Activated naive CD8-positive, alpha-beta T cell treated with anti-CD3 and anti-CD28 coated beads, Interleukin-2, amount 10 ng/mL, durations not matched to agents 7 days and 5 days (primary cell): Measurements from ENCODE around the gene RAP1GAP2. TPM values are rescaled to one million over a fixed set of nuclear protein-coding genes. Genes with fewer than 3 reads are reported as not detected.
A peak's percentile ranks its signal among the peaks of the same experiment; 100 is the strongest.

Experiments used
- ATAC-seq: fragments of 150-1000 bp; cut with Tn5 transposase; one replicate; pipeline ENCODE4 v1.10.0; 2021; ENCODE audit warnings: low read depth, moderate library complexity
- POLR2A ChIA-PET: fragments of 350-600 bp; sonication (Branson Sonifier 250); formaldehyde crosslinking; loops from one replicate; lab custom pipeline; 2021; ENCODE audit warnings: antibody characterized with exemption; lab: Charles Lee
- DNase-seq: peaks from one replicate; pipeline ENCODE4 v3.0.0; 2021
- H3K27ac Mint-ChIP-seq: one replicate; pipeline ENCODE4 v1.8.0; 2022; ENCODE audit warnings: mild to moderate bottlenecking, mixed read lengths
- H3K27me3 Mint-ChIP-seq: one replicate; pipeline ENCODE4 v1.8.0; 2022; ENCODE audit warnings: mild to moderate bottlenecking, moderate library complexity, mixed read lengths
- H3K36me3 Mint-ChIP-seq: one replicate; pipeline ENCODE4 v1.8.0; 2021; ENCODE audit warnings: mild to moderate bottlenecking, mixed read lengths
- H3K4me1 Mint-ChIP-seq: one replicate; pipeline ENCODE4 v1.8.0; 2021; ENCODE audit warnings: mixed read lengths
- H3K4me3 Mint-ChIP-seq: one replicate; pipeline ENCODE4 v1.8.0; 2022; ENCODE audit warnings: mild to moderate bottlenecking, moderate library complexity, mixed read lengths
- H3K9me3 Mint-ChIP-seq: one replicate; pipeline ENCODE4 v1.8.0; 2021; ENCODE audit warnings: mixed read lengths
- total RNA-seq, 2 experiments: library from RNA; stranded (reverse); gene quantifications; one replicate each; pipeline ENCODE4 v1.2.3, GENCODE V29; 2021

Gene RAP1GAP2
- total RNA-seq, 2 experiments from 2014 or later = 4.0 to 4.8 TPM

DNA sequence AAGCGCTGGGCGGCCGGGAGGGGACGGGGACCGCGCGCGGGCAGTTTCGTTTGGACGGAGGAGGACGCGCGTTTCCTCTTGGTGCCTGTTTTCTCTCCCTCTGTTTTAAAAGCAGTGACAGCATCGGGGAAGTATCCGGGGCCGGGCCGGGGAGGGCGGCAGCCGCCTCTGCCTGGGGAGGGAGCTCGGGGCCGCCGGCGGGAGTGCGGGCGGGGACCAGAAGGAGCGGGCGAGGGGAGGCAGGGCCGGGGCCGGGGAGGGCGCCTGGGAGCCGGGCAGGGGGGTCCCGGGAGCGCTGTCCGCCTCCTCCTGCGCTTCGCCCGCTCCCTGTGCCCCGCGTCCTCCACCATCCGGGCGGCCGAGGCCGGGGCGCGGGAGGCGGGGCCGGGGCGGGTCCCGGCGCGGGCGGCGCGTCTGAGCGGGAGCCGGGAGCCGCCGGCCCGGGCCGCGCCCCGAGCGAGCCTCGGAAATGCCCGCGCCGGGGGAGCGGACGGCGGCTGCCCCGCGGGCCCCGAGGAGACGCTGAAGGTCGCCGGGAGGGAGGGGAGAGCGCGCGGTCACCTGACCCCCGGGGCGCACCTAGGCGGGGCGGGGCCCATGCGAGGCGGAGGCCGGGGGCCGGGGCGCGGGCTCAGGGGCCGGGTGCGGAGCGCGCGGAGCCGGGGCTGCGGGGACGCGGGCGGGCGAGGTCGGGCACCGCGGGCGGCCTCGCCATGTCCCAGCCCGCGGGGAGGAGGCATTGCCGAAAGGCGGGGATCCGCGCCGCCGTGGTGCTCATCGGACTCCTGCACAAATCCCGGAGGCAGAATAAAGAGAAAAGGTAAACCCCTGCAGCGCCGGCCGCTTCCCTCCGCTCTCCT is 57.3 kb downstream of the RAP1GAP2 start:
- Mint-ChIP-seq H3K27ac (no peak overlapping the region), H3K9me3 (no peaks in the 10 kb centered on the region), H3K4me3 (peak overlapping the region; percentile 66), H3K27me3 (peaks cover 62% of the 10 kb centered on the region), H3K36me3 (no peaks in the 10 kb centered on the region), H3K4me1 (peaks cover 11% of the 10 kb centered on the region)
- DNase-seq (peak; percentile 55), ATAC-seq (peak; percentile 49)
- POLR2A ChIA-PET = no interaction called here

DNA sequence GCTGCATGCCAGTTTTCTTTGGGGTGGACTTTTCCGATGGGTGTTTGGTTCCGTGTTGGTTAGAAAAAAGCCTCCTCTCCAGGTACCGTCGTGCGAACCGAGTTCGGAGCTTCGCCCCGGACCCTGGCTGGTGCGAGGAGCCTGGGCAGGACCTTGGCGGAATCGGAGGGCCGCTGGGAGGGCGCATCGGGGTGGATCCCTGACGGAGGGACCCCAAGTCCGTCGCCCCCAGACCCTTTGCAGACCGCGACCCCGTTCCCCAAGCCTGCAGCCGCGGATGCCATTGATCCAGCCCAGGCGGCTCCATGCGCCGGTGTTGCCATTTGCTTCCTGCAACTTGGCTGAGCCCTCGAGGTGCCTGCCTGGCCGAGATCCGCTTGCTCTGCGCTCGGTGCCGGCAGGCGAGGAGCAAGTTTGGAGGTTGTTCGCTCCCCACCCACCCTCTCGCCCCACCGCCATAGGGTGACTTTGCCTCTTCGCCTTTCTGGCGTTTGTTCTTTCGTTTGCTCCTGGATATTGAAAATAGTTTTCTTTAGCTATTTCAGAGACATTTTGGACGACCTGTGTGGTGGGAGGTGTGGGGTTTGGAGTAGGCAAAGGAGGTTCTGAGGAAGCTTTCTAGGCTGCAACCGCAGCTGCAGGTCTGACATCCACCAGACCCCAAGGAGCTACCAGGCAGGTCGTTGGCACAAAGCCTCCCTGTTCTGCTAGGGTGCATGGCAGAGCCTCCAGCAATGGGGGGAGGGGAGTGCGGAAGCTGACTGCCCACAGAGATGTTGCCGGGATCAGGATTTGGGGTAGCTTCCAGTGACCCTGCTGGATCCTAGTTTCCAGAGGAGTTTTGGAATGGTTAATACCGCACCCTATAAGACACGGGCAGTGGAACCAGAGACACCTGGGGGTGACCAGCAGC is 58.2 kb downstream of the RAP1GAP2 start:
- Mint-ChIP-seq H3K4me1 (peaks cover 7% of the 10 kb centered on the region), H3K36me3 (no peaks in the 10 kb centered on the region), H3K4me3 (peak overlapping the region; percentile 66), H3K9me3 (no peaks in the 10 kb centered on the region), H3K27me3 (peaks cover 58% of the 10 kb centered on the region), H3K27ac (no peak overlapping the region)
- ATAC-seq = no peak
- DNase-seq = no peak
- POLR2A ChIA-PET = no interaction called here

DNA sequence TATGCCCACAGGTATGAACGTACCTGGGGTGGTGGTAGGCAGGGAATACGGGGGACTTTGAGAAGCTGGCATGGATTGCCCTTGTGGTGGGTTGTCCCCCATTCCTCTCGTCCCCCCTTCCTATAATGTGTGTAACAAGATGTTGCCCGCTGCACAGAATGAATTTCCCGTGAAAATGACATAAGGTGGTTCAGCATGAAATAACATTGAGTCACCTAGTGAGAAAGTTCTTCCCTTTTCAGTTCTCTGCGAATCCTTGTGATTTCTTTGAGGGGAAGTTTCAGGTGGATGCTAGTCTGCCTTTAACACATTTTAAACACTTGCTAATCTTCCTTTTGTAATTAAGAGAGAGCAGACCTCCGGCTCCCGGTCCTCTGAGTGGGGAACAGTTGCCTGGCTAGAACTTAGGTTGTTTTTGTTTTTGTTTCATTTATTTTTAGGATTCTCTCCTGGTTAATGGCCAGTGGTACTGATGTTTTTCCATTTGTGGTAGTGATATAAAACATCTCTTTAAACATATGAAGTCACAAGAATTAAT is 58.9 kb downstream of the RAP1GAP2 start:
- H3K4me1 Mint-ChIP-seq = peaks cover 7% of the 10 kb centered on the region
- no peaks in the 10 kb centered on the region for H3K36me3 Mint-ChIP-seq
- POLR2A ChIA-PET = no interaction called here

DNA sequence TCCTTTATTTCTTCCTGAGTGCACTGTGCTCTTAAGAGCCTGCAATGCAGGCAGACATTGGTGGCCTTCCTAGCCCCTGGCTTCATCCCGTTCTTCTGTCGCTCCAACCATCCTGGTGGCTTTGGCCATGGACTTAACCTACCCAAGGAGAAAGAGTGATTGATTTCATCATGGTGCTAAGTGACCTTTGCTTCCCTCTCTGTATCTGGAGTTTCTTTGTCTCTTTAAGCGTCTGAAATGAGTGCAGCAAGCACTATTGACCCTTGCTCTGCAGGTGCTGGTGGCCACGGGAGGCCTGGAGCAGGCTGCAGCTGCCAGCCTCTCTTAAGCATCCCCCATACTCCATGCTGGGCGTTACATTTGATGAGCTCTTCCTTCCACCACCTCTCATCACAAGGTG is 60.5 kb downstream of the RAP1GAP2 start:
- POLR2A ChIA-PET = no interaction called here
- Mint-ChIP-seq H3K4me3 (no peak overlapping the region), H3K36me3 (no peaks in the 10 kb centered on the region)

More for the DNA sequence above, 58.9 kb downstream of the RAP1GAP2 start:
- H3K9me3 Mint-ChIP-seq = no peaks in the 10 kb centered on the region
- no peak overlapping the region for H3K27ac Mint-ChIP-seq
- no peak for DNase-seq
- no peak overlapping the region for H3K4me3 Mint-ChIP-seq
- peaks cover 58% of the 10 kb centered on the region for H3K27me3 Mint-ChIP-seq
- ATAC-seq = no peak

DNA sequence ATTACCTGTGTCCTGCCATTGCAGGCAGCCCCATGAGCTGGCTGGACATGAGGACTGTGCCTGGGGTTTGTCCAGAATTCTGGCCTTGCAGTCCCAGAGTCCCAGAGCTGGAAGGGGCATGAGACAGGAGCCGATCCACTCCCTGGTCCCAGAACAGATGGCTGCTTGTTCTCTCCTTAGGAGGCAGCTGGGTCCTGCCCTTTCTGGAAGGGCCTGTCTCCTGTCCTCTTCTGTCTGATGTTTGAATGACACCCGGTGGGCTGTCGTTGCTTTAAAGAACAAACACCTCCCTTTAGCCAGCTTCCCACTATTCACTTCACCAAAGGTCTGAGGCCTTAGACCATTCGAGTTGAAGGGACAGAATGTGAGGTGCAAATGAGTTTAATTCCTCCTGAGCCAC is 63.8 kb downstream of the RAP1GAP2 start:
- DNase-seq = no peak
- Mint-ChIP-seq H3K36me3 (no peaks in the 10 kb centered on the region), H3K9me3 (no peaks in the 10 kb centered on the region), H3K4me1 (peaks cover 3% of the 10 kb centered on the region), H3K27me3 (peaks cover 28% of the 10 kb centered on the region), H3K4me3 (no peak overlapping the region), H3K27ac (no peak overlapping the region)
- POLR2A ChIA-PET = no interaction called here
- no peak for ATAC-seq

More for the DNA sequence above, 60.5 kb downstream of the RAP1GAP2 start:
- Mint-ChIP-seq H3K27ac (no peak overlapping the region), H3K4me1 (peaks cover 7% of the 10 kb centered on the region), H3K27me3 (peaks cover 46% of the 10 kb centered on the region), H3K9me3 (no peaks in the 10 kb centered on the region)
- DNase-seq = no peak
- no peak for ATAC-seq

DNA sequence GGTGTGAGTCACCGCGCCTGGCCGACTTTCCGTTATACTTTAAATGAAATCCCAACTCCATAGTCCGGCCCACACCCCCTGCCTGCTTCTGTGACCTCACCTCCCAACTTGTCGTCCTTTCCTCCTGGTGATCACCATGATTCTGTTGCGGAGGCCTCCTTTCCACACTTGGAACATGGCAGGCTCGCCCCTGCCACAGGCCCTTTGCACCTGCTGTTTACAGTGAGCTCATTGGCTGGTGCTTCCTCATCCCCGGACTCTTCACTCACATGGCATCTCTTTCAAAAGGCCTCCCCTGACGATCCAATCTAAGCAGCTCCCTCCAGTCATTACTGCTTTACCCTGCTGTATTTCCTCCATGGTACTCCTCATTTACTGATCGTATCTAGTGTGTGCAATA is 64.6 kb downstream of the RAP1GAP2 start:
- H3K36me3 Mint-ChIP-seq = no peaks in the 10 kb centered on the region
- H3K4me3 Mint-ChIP-seq = no peak overlapping the region
- H3K27ac Mint-ChIP-seq = no peak overlapping the region
- H3K27me3 Mint-ChIP-seq = peaks cover 21% of the 10 kb centered on the region
- POLR2A ChIA-PET = no interaction called here
- H3K4me1 Mint-ChIP-seq = no peaks in the 10 kb centered on the region
- H3K9me3 Mint-ChIP-seq = no peaks in the 10 kb centered on the region
- ATAC-seq (no peak), DNase-seq (no peak)

DNA sequence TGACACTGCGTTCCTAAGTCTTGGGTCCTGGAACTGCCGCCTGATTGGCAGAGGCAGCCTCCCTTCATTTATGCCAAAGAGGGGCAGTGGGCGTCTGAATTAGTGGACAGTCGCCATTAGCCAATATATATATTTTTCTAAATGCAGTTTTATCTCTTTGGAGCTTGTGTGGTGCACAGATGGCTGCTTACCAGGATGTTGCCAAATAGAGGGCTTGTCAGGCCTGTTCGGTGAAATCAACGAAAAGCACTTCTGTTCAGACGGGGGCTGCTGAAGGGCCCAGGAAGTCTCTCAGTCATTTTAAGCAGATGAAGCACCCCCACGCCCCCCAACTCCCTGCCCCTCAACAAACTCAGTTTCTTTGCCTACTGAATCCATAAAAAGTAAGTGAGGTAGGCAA is 66.0 kb downstream of the RAP1GAP2 start:
- ATAC-seq = no peak
- POLR2A ChIA-PET = no interaction called here
- Mint-ChIP-seq H3K27ac (no peak overlapping the region), H3K9me3 (no peaks in the 10 kb centered on the region), H3K27me3 (peaks cover 8% of the 10 kb centered on the region), H3K4me3 (no peak overlapping the region), H3K36me3 (no peaks in the 10 kb centered on the region), H3K4me1 (no peaks in the 10 kb centered on the region)
- DNase-seq = no peak

DNA sequence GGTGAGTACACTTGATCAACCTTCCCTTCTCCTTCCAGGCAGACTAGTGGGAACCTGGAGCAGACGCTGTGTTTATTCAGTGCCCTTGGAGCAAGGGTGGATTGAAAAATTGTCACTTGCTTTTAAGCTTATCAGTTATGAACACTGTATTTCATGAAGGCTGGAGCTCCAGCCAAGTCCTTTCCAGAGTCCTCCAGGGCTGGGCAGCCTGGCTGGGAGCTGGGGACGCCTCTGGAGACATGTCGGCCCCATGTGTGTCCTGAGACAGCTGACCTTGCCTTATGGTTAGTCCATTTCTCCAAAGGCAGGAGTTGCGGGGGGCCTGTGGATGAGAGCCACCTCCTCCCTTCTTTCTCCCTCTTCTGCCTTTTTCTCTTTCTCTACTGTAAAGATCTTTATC is 67.0 kb downstream of the RAP1GAP2 start:
- Mint-ChIP-seq H3K27me3 (peaks cover under 1% of the 10 kb centered on the region), H3K36me3 (no peaks in the 10 kb centered on the region), H3K4me3 (no peak overlapping the region), H3K4me1 (no peaks in the 10 kb centered on the region), H3K9me3 (no peaks in the 10 kb centered on the region), H3K27ac (no peak overlapping the region)
- DNase-seq (no peak), ATAC-seq (no peak)
- POLR2A ChIA-PET = no interaction called here

DNA sequence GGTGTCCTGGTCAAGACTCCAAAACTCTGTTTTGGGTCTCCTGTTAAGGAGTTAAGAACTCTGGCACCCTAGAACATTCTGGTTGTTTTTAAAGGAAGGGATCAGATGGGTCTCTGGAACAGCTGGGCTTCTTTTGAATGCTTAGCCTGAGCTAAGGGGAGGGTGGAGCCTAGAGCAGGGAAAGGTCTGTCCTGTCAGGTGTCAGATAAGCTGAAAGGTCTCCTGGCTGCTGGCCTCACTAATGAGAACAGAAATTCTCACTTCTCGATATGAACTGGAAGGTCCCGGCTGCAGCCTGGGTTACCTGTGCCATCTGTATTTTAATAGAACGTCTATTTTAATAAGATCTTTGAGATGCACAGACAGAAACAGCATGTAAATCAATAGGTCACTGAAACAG is 69.0 kb downstream of the RAP1GAP2 start:
- ATAC-seq (no peak), DNase-seq (no peak)
- POLR2A ChIA-PET = no interaction called here
- no peaks in the 10 kb centered on the region for H3K27me3 Mint-ChIP-seq
- no peak overlapping the region for H3K4me3 Mint-ChIP-seq
- no peaks in the 10 kb centered on the region for H3K9me3 Mint-ChIP-seq
- no peak overlapping the region for H3K27ac Mint-ChIP-seq
- no peaks in the 10 kb centered on the region for H3K36me3 Mint-ChIP-seq
- no peaks in the 10 kb centered on the region for H3K4me1 Mint-ChIP-seq

DNA sequence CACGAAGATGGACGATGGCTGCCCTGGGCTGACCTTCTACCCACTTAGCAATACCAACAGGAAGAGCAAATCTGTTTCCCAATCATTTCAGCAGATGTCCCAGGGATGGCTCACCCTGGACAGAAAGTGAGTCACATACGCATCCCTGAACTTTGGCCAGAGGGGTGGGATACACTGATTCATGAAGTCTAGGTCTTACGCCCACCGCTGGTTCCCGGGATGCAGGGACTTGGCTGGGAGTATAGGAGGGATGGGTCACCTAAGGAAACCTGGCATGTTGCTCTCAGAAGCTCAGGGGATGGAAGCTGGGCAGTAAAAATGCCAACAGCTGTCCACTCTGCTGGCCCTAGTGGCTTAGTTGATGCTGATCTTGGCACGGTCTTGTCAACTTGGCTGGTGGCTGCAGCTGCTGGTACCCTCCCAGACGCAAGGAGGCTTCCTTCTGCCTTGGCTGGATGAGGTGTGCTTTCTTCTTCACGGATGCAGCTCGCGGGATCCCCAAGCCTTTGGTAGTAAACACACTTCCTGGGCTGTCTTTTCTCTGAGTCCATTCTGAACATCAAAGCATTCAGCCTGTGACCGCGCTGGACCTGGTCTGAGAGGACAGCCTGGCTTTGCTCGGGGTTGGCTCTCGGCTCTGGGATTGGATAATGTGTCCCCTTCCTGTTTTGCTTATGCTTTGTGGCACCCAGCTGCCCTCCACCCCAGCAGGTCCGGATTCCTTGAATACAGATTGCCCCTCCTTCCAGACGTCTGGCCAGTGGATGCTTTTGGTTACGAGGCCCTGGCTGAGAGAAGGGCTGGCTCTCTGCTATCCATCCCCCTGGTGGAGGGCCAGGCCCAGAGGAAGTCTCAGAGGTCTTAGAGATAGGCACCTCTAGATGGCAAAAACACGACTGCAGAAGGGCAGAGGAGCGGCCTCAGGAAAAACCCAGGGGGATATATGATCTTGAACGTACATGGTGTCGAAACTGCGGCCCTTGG is 71.5 kb downstream of the RAP1GAP2 start:
- POLR2A ChIA-PET = no interaction called here
- ATAC-seq (no peak), DNase-seq (no peak)
- Mint-ChIP-seq H3K9me3 (no peaks in the 10 kb centered on the region), H3K4me3 (no peak overlapping the region), H3K27ac (no peak overlapping the region), H3K4me1 (no peaks in the 10 kb centered on the region), H3K27me3 (no peaks in the 10 kb centered on the region), H3K36me3 (no peaks in the 10 kb centered on the region)

DNA sequence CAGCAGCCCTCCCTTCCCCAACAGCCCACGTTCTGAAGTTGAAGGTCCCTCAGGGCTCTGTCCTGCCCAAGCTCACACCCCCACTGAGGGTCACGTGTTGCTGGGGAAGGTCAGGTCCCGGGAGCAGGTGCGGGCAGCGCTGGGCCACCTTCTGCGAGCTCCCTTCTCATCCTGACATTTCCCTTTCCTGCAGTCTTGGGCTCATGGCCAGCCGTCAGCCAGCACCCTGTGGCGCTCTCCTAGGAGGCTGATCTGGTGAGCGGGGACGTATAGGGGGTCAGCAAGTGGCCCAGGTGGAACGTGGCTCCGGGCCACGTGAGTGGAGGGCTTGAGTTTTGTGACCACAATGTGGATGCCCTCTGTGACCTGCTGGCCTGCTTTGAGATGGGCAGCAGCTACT is 73.4 kb downstream of the RAP1GAP2 start:
- ATAC-seq = no peak
- Mint-ChIP-seq H3K9me3 (no peaks in the 10 kb centered on the region), H3K36me3 (no peaks in the 10 kb centered on the region), H3K4me3 (no peak overlapping the region), H3K27me3 (no peaks in the 10 kb centered on the region), H3K27ac (no peak overlapping the region), H3K4me1 (no peaks in the 10 kb centered on the region)
- POLR2A ChIA-PET = interaction anchor here (0.7 kb wide), 1 partner anchor 49 kb away, joined by 5 read pairs; no protein-coding TSS in a partner anchor
- no peak for DNase-seq

DNA sequence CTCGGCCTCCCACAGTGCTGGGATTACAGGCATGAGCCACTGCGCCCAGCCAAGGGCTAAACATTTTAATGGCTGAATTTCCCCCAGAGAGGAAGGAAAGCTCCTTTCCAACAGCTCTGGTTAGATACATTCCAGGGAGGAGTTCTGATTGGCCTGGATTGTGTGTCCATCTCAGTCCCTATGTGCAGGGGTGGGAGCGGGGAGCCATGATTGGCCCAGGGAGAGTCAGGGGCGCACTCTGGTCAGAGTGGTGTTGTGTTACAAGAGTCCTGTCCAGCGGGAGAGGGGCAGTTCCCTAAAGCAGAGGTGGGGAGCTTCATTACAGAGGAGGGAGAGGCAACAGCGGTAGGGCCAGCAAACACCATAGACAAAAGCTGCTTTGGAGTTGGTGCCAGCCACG is 75.0 kb downstream of the RAP1GAP2 start:
- Mint-ChIP-seq H3K27me3 (no peaks in the 10 kb centered on the region), H3K4me3 (no peak overlapping the region), H3K36me3 (no peaks in the 10 kb centered on the region), H3K9me3 (no peaks in the 10 kb centered on the region), H3K4me1 (no peaks in the 10 kb centered on the region), H3K27ac (no peak overlapping the region)
- DNase-seq (no peak), ATAC-seq (no peak)
- POLR2A ChIA-PET = no interaction called here
